ENCODE data around the gene ADCY9.

The ADCY9 gene

GRCh38 chr16:4025428-4025827, 90.8 kb downstream of the ADCY9 start:
- H3K27me3 ChIP-seq (ENCODE audit: control insufficient read depth, low read length) = no peaks in the 10 kb centered on the region
- H3K4me3 ChIP-seq (ENCODE audit: low read length) = no peak overlapping the region
- H4K20me1 ChIP-seq (ENCODE audit: control insufficient read depth, insufficient read depth, low read depth, low read length) = no peaks in the 10 kb centered on the region
- H3K9me3 ChIP-seq (ENCODE audit: control insufficient read depth, insufficient read depth, low read length) = no peaks in the 10 kb centered on the region
- no peaks in the 10 kb centered on the region for H3K79me2 ChIP-seq (ENCODE audit: control insufficient read depth, low read length)
- no peaks in the 10 kb centered on the region for H3K36me3 ChIP-seq (ENCODE audit: control insufficient read depth, low read length)
- H3K9me2 ChIP-seq (replicated peaks; ENCODE audit: control insufficient read depth, low read length) = no peaks in the 10 kb centered on the region
- H3K27ac ChIP-seq (ENCODE audit: low read depth, low read length) = no peak overlapping the region
- no peak overlapping the region for H3K4me2 ChIP-seq (ENCODE audit: low read length)
- H3K4me1 ChIP-seq (ENCODE audit: control insufficient read depth, low read length) = no peaks in the 10 kb centered on the region
- no peak for TF ChIP-seq EZH2phosphoT487 (IDR thresholded peaks at IDR 0.05; ENCODE audit: borderline replicate concordance, low read length)
- no peak for TF ChIP-seq CTCF (IDR thresholded peaks at IDR 0.05; ENCODE audit: low read depth, low read length, poor library complexity, severe bottlenecking)
- H3F3A ChIP-seq (ENCODE audit: control insufficient read depth, insufficient read depth) = no peaks in the 10 kb centered on the region

- Histone ChIP-seq H3K79me2 (ENCODE audit: control insufficient read depth, low read length) (no peaks in the 10 kb centered on the region), H3K9me3 (ENCODE audit: control insufficient read depth, insufficient read depth, low read length) (no peaks in the 10 kb centered on the region), H3K4me1 (ENCODE audit: control insufficient read depth, low read length) (no peaks in the 10 kb centered on the region), H3K27me3 (ENCODE audit: control insufficient read depth, low read length) (no peaks in the 10 kb centered on the region), H3K27ac (ENCODE audit: low read depth, low read length) (no peak overlapping the region), H4K20me1 (ENCODE audit: control insufficient read depth, insufficient read depth, low read depth, low read length) (no peaks in the 10 kb centered on the region), H3K4me3 (ENCODE audit: low read length) (no peak overlapping the region), H3F3A (ENCODE audit: control insufficient read depth, insufficient read depth) (no peaks in the 10 kb centered on the region), H3K36me3 (ENCODE audit: control insufficient read depth, low read length) (no peaks in the 10 kb centered on the region), H3K9me2 (replicated peaks; ENCODE audit: control insufficient read depth, low read length) (no peaks in the 10 kb centered on the region), H3K4me2 (ENCODE audit: low read length) (no peak overlapping the region)
- no peak for TF ChIP-seq CTCF (IDR thresholded peaks at IDR 0.05; ENCODE audit: low read depth, low read length, poor library complexity, severe bottlenecking)
Observed at GRCh38 chr16:4021916-4022315, 94.3 kb downstream of the ADCY9 start.

- Histone ChIP-seq H4K20me1 (ENCODE audit: control insufficient read depth, insufficient read depth, low read depth, low read length) (no peaks in the 10 kb centered on the region), H3K4me2 (ENCODE audit: low read length) (no peak overlapping the region), H3K27ac (ENCODE audit: low read depth, low read length) (no peak overlapping the region), H3K9me3 (ENCODE audit: control insufficient read depth, insufficient read depth, low read length) (no peaks in the 10 kb centered on the region), H3K27me3 (ENCODE audit: control insufficient read depth, low read length) (no peaks in the 10 kb centered on the region), H3K4me3 (ENCODE audit: low read length) (no peak overlapping the region), H3K79me2 (ENCODE audit: control insufficient read depth, low read length) (no peaks in the 10 kb centered on the region), H3K4me1 (ENCODE audit: control insufficient read depth, low read length) (no peaks in the 10 kb centered on the region), H3K36me3 (ENCODE audit: control insufficient read depth, low read length) (no peaks in the 10 kb centered on the region), H3K9me2 (replicated peaks; ENCODE audit: control insufficient read depth, low read length) (no peaks in the 10 kb centered on the region), H3F3A (ENCODE audit: control insufficient read depth, insufficient read depth) (no peaks in the 10 kb centered on the region)
- TF ChIP-seq EZH2phosphoT487 (IDR thresholded peaks at IDR 0.05; ENCODE audit: borderline replicate concordance, low read length) = no peak
- TF ChIP-seq CTCF (IDR thresholded peaks at IDR 0.05; ENCODE audit: low read depth, low read length, poor library complexity, severe bottlenecking) = no peak
Observed at GRCh38 chr16:4021070-4021779, 95.0 kb downstream of the ADCY9 start.

All from DOHH2 (cell line).